Measurements from ENCODE around the gene NXN. TPM values are rescaled to one million over a fixed set of nuclear protein-coding genes. Genes with fewer than 3 reads are reported as not detected.
"Not testable (repeated sequence)": the region's sequence is repeated elsewhere in the genome, so short reads cannot be mapped to it uniquely, and the experiment has no call there.

Gene NXN
- total and polyA plus RNA-seq, 2 experiments from 2014 or later = 8.0 to 41.9 TPM

GRCh38 chr17:913207-913606, 66.4 kb downstream of the NXN start:
- DNase-seq = peak; percentile 63
- H2AFZ ChIP-seq = peak overlapping the region; percentile 71
- H3K4me3 ChIP-seq = peak overlapping the region; percentile 35
- H3K9me2 ChIP-seq (ENCODE audit: insufficient read depth) = no peaks in the 10 kb centered on the region
- H3K27ac ChIP-seq = peak overlapping the region; percentile 98
- peak overlapping the region; percentile 74 for H3K4me2 ChIP-seq (ENCODE audit: unreplicated experiment)
- H3K9me3 ChIP-seq (ENCODE audit: low read depth) = no peaks in the 10 kb centered on the region
- peaks cover 54% of the 10 kb centered on the region for H3F3A ChIP-seq (ENCODE audit: insufficient read depth)
- H3K79me2 ChIP-seq (ENCODE audit: insufficient read depth) = peaks cover 72% of the 10 kb centered on the region
- H3K27me3 ChIP-seq (replicated peaks; ENCODE audit: insufficient read depth) = no peaks in the 10 kb centered on the region
- no peak for TF ChIP-seq EZH2 (IDR thresholded peaks at IDR 0.05; ENCODE audit: insufficient read depth, poor library complexity, severe bottlenecking)
- no peak for TF ChIP-seq EZH2phosphoT487 (IDR thresholded peaks at IDR 0.05; ENCODE audit: insufficient read depth, low read depth)
- H3K36me3 ChIP-seq (ENCODE audit: low read depth) = no peaks in the 10 kb centered on the region
- peak overlapping the region; percentile 70 for H3K9ac ChIP-seq
- WGBS, 2 experiments (ENCODE audit: low coverage in 1 of 2, low lambda C conversion rate in 2 of 2, missing lambda C conversion rate in 2 of 2) = 6 to 16% methylated on average over 7 of the region's 7 CpGs
- in situ Hi-C loops (cut with MboI) = no loop called here
- no peaks in the 10 kb centered on the region for H4K20me1 ChIP-seq (ENCODE audit: insufficient read depth)
- peaks cover 57% of the 10 kb centered on the region for H3K4me1 ChIP-seq (ENCODE audit: insufficient read depth)

GRCh38 chr17:909642-910323, 69.8 kb downstream of the NXN start:
- peak overlapping the region; percentile 98 for H3K27ac ChIP-seq
- no peaks in the 10 kb centered on the region for H3K27me3 ChIP-seq (replicated peaks; ENCODE audit: insufficient read depth)
- in situ Hi-C loops (cut with MboI) = no loop called here
- H3K9me2 ChIP-seq (ENCODE audit: insufficient read depth) = no peaks in the 10 kb centered on the region
- peaks cover 47% of the 10 kb centered on the region for H3F3A ChIP-seq (ENCODE audit: insufficient read depth)
- 0 to 2% methylated on average over 24 of the region's 24 CpGs for WGBS, 2 experiments (ENCODE audit: low coverage in 1 of 2, low lambda C conversion rate in 2 of 2, missing lambda C conversion rate in 2 of 2)
- peaks cover 51% of the 10 kb centered on the region for H3K4me1 ChIP-seq (ENCODE audit: insufficient read depth)
- peak overlapping the region; percentile 88 for H3K9ac ChIP-seq
- H3K4me3 ChIP-seq = peak overlapping the region; percentile 68
- H2AFZ ChIP-seq = peak overlapping the region; percentile 43
- peak overlapping the region; percentile 89 for H3K4me2 ChIP-seq (ENCODE audit: unreplicated experiment)
- no peak for TF ChIP-seq EZH2phosphoT487 (IDR thresholded peaks at IDR 0.05; ENCODE audit: insufficient read depth, low read depth)
- no peak for TF ChIP-seq EZH2 (IDR thresholded peaks at IDR 0.05; ENCODE audit: insufficient read depth, poor library complexity, severe bottlenecking)
- no peaks in the 10 kb centered on the region for H3K9me3 ChIP-seq (ENCODE audit: low read depth)
- H3K79me2 ChIP-seq (ENCODE audit: insufficient read depth) = peaks cover 72% of the 10 kb centered on the region
- H3K36me3 ChIP-seq (ENCODE audit: low read depth) = no peaks in the 10 kb centered on the region
- peak; percentile 94 for DNase-seq
- H4K20me1 ChIP-seq (ENCODE audit: insufficient read depth) = no peaks in the 10 kb centered on the region

GRCh38 chr17:907725-908124, 71.9 kb downstream of the NXN start:
- 88 to 91% methylated on average over 6 of the region's 6 CpGs for WGBS, 2 experiments (ENCODE audit: low coverage in 1 of 2, low lambda C conversion rate in 2 of 2, missing lambda C conversion rate in 2 of 2)
- no peak for TF ChIP-seq EZH2phosphoT487 (IDR thresholded peaks at IDR 0.05; ENCODE audit: insufficient read depth, low read depth)
- no peak for TF ChIP-seq EZH2 (IDR thresholded peaks at IDR 0.05; ENCODE audit: insufficient read depth, poor library complexity, severe bottlenecking)
- no peak overlapping the region for H2AFZ ChIP-seq
- no peak overlapping the region for H3K27ac ChIP-seq
- no peak overlapping the region for H3K9ac ChIP-seq
- no peak overlapping the region for H3K4me2 ChIP-seq (ENCODE audit: unreplicated experiment)
- H3K79me2 ChIP-seq (ENCODE audit: insufficient read depth) = peaks cover 66% of the 10 kb centered on the region
- H3K36me3 ChIP-seq (ENCODE audit: low read depth) = no peaks in the 10 kb centered on the region
- peaks cover 59% of the 10 kb centered on the region for H3K4me1 ChIP-seq (ENCODE audit: insufficient read depth)
- DNase-seq = no peak
- H4K20me1 ChIP-seq (ENCODE audit: insufficient read depth) = no peaks in the 10 kb centered on the region
- H3K9me3 ChIP-seq (ENCODE audit: low read depth) = no peaks in the 10 kb centered on the region
- no peak overlapping the region for H3K4me3 ChIP-seq
- H3F3A ChIP-seq (ENCODE audit: insufficient read depth) = peaks cover 47% of the 10 kb centered on the region
- H3K27me3 ChIP-seq (replicated peaks; ENCODE audit: insufficient read depth) = no peaks in the 10 kb centered on the region
- in situ Hi-C loops (cut with MboI) = no loop called here
- H3K9me2 ChIP-seq (ENCODE audit: insufficient read depth) = no peaks in the 10 kb centered on the region

GRCh38 chr17:905708-906107, 73.9 kb downstream of the NXN start:
- H3K36me3 ChIP-seq (ENCODE audit: low read depth); H3K9me2 ChIP-seq (ENCODE audit: insufficient read depth); H3K27ac ChIP-seq; H3K4me3 ChIP-seq; H4K20me1 ChIP-seq (ENCODE audit: insufficient read depth); H2AFZ ChIP-seq; DNase-seq; H3K9ac ChIP-seq; H3K4me2 ChIP-seq (ENCODE audit: unreplicated experiment); in situ Hi-C loops (cut with MboI); H3K27me3 ChIP-seq (replicated peaks; ENCODE audit: insufficient read depth); H3K9me3 ChIP-seq (ENCODE audit: low read depth): not testable (repeated sequence)
- peaks cover 64% of the 10 kb centered on the region for H3K79me2 ChIP-seq (ENCODE audit: insufficient read depth)
- 98 to 99% methylated on average over 6 of the region's 6 CpGs for WGBS, 2 experiments (ENCODE audit: low coverage in 1 of 2, low lambda C conversion rate in 2 of 2, missing lambda C conversion rate in 2 of 2)
- peaks cover 57% of the 10 kb centered on the region for H3K4me1 ChIP-seq (ENCODE audit: insufficient read depth)
- H3F3A ChIP-seq (ENCODE audit: insufficient read depth) = peaks cover 40% of the 10 kb centered on the region

Data from GM23248 (cell line).